ENCODE measurements around the gene RAMP1. TPM values are rescaled to one million over a fixed set of nuclear protein-coding genes. Genes with fewer than 3 reads are reported as not detected.

RAMP1 gene
- total and polyA plus RNA-seq, 4 donors: 36.6 to 131 (median 120) TPM

DNA sequence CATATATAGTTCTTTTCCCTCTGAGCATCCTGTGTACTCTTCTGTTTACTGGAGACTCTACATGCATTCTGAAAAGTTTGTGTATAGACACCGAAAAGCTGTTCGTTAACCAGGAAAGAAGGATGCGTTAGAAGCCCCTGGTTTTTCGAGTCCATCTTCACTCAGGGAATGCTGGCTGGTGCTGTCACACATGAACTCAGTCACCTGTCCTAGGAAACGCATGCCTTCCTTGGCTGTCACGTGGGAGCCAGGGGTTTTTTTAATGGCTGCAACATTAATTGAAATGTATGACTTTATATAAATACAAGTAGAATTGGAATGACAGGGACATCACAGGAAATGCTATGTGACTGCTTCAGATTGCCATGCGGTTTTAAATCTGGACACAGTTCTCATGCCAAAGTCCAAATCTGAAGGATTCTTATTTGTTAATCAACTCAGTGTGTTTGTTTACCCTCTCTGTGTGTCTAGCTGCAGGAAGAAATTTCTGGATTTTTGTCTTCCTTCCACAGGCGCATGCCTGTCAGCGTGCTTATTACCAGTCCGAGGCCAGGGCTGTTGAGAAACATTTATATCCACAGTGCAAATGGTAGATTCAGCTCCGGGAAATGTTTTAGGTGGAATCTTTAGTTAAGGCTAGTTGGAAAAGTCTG is 2.6 kb downstream of the RAMP1 start:
- DNase-seq (ENCODE audit: low read depth in 4 of 6, low spot score in 6 of 6): no peak
- no peak overlapping the region for H3K27ac ChIP-seq (ENCODE audit: low read depth, low read length)
- H3K4me3 ChIP-seq (ENCODE audit: low read depth, low read length): no peak overlapping the region
- WGBS (ENCODE audit: insufficient coverage): 70% methylated on average over 7 of the region's 11 CpGs
- peaks cover 16% of the 10 kb centered on the region for H3K36me3 ChIP-seq (ENCODE audit: control insufficient read depth, insufficient read depth, low read length)
- no peaks in the 10 kb centered on the region for H3K9me3 ChIP-seq (ENCODE audit: control insufficient read depth, insufficient read depth, low read length)
- H3K4me1 ChIP-seq (ENCODE audit: control insufficient read depth, insufficient read depth, low read length): peaks cover 68% of the 10 kb centered on the region
- peaks cover 9% of the 10 kb centered on the region for H3K27me3 ChIP-seq (ENCODE audit: control insufficient read depth, insufficient read depth, low read length)

DNA sequence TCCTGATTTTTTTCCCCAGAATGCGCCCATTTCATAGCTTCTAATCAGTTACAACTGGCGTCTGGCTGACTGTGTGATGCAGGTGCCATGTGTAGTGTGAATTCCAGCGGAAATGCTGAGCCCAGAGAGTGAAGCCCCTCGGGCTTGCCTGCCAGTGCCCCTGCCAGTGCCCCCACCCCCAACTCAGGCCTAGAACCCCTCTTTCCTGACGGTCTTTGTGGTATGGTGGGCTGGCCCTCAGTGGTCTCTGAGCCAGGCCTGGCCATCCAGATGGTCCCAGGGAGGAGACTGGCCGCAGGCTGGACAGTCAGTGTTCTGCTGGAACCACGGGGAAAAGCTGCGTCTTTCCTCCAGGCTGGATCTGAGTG is 3.1 kb downstream of the RAMP1 start:
- peaks cover 9% of the 10 kb centered on the region for H3K27me3 ChIP-seq (ENCODE audit: control insufficient read depth, insufficient read depth, low read length)
- 91% methylated on average over 4 of the region's 8 CpGs for WGBS (ENCODE audit: insufficient coverage)
- H3K9me3 ChIP-seq (ENCODE audit: control insufficient read depth, insufficient read depth, low read length): no peaks in the 10 kb centered on the region
- peaks cover 21% of the 10 kb centered on the region for H3K36me3 ChIP-seq (ENCODE audit: control insufficient read depth, insufficient read depth, low read length)
- DNase-seq (ENCODE audit: low read depth in 4 of 6, low spot score in 6 of 6): no peak
- H3K4me3 ChIP-seq (ENCODE audit: low read depth, low read length): no peak overlapping the region
- H3K27ac ChIP-seq (ENCODE audit: low read depth, low read length): no peak overlapping the region
- peaks cover 68% of the 10 kb centered on the region for H3K4me1 ChIP-seq (ENCODE audit: control insufficient read depth, insufficient read depth, low read length)

GRCh38 chr2:237863102-237863511 is 3.7 kb downstream of the RAMP1 start:
- DNase-seq (ENCODE audit: low read depth in 4 of 6, low spot score in 6 of 6): no peak
- 60% methylated on average over 2 of the region's 4 CpGs for WGBS (ENCODE audit: insufficient coverage)
- peaks cover 9% of the 10 kb centered on the region for H3K27me3 ChIP-seq (ENCODE audit: control insufficient read depth, insufficient read depth, low read length)
- peaks cover 21% of the 10 kb centered on the region for H3K36me3 ChIP-seq (ENCODE audit: control insufficient read depth, insufficient read depth, low read length)
- peaks cover 62% of the 10 kb centered on the region for H3K4me1 ChIP-seq (ENCODE audit: control insufficient read depth, insufficient read depth, low read length)
- no peak overlapping the region for H3K27ac ChIP-seq (ENCODE audit: low read depth, low read length)
- H3K9me3 ChIP-seq (ENCODE audit: control insufficient read depth, insufficient read depth, low read length): peaks cover 2% of the 10 kb centered on the region
- H3K4me3 ChIP-seq (ENCODE audit: low read depth, low read length): no peak overlapping the region

GRCh38 chr2:237863689-237864443 is 4.4 kb downstream of the RAMP1 start:
- H3K27ac ChIP-seq (ENCODE audit: low read depth, low read length): no peak overlapping the region
- peaks cover 2% of the 10 kb centered on the region for H3K9me3 ChIP-seq (ENCODE audit: control insufficient read depth, insufficient read depth, low read length)
- 61% methylated on average over 17 of the region's 22 CpGs for WGBS (ENCODE audit: insufficient coverage)
- no peak for DNase-seq (ENCODE audit: low read depth in 4 of 6, low spot score in 6 of 6)
- peaks cover 55% of the 10 kb centered on the region for H3K4me1 ChIP-seq (ENCODE audit: control insufficient read depth, insufficient read depth, low read length)
- no peak overlapping the region for H3K4me3 ChIP-seq (ENCODE audit: low read depth, low read length)
- H3K36me3 ChIP-seq (ENCODE audit: control insufficient read depth, insufficient read depth, low read length): peaks cover 21% of the 10 kb centered on the region
- H3K27me3 ChIP-seq (ENCODE audit: control insufficient read depth, insufficient read depth, low read length): peaks cover 7% of the 10 kb centered on the region

GRCh38 chr2:237864444-237864931 is 5.1 kb downstream of the RAMP1 start:
- WGBS (ENCODE audit: insufficient coverage): 81% methylated on average over 8 of the region's 10 CpGs
- H3K27me3 ChIP-seq (ENCODE audit: control insufficient read depth, insufficient read depth, low read length): peaks cover 3% of the 10 kb centered on the region
- H3K9me3 ChIP-seq (ENCODE audit: control insufficient read depth, insufficient read depth, low read length): peaks cover 2% of the 10 kb centered on the region
- H3K27ac ChIP-seq (ENCODE audit: low read depth, low read length): no peak overlapping the region
- H3K4me1 ChIP-seq (ENCODE audit: control insufficient read depth, insufficient read depth, low read length): peaks cover 50% of the 10 kb centered on the region
- H3K4me3 ChIP-seq (ENCODE audit: low read depth, low read length): no peak overlapping the region
- H3K36me3 ChIP-seq (ENCODE audit: control insufficient read depth, insufficient read depth, low read length): peaks cover 21% of the 10 kb centered on the region
- DNase-seq (ENCODE audit: low read depth in 4 of 6, low spot score in 6 of 6): no peak

GRCh38 chr2:237864940-237865622 is 5.7 kb downstream of the RAMP1 start:
- no peak for DNase-seq (ENCODE audit: low read depth in 4 of 6, low spot score in 6 of 6)
- H3K27ac ChIP-seq (ENCODE audit: low read depth, low read length): no peak overlapping the region
- peaks cover 47% of the 10 kb centered on the region for H3K4me1 ChIP-seq (ENCODE audit: control insufficient read depth, insufficient read depth, low read length)
- H3K27me3 ChIP-seq (ENCODE audit: control insufficient read depth, insufficient read depth, low read length): no peaks in the 10 kb centered on the region
- peaks cover 24% of the 10 kb centered on the region for H3K36me3 ChIP-seq (ENCODE audit: control insufficient read depth, insufficient read depth, low read length)
- no peak overlapping the region for H3K4me3 ChIP-seq (ENCODE audit: low read depth, low read length)
- H3K9me3 ChIP-seq (ENCODE audit: control insufficient read depth, insufficient read depth, low read length): peaks cover 2% of the 10 kb centered on the region
- 77% methylated on average over 8 of the region's 9 CpGs for WGBS (ENCODE audit: insufficient coverage)

GRCh38 chr2:237865623-237866041 is 6.2 kb downstream of the RAMP1 start:
- Histone ChIP-seq H3K4me1 (ENCODE audit: control insufficient read depth, insufficient read depth, low read length) (peaks cover 48% of the 10 kb centered on the region), H3K27ac (ENCODE audit: low read depth, low read length) (no peak overlapping the region), H3K4me3 (ENCODE audit: low read depth, low read length) (no peak overlapping the region), H3K9me3 (ENCODE audit: control insufficient read depth, insufficient read depth, low read length) (peaks cover 2% of the 10 kb centered on the region), H3K27me3 (ENCODE audit: control insufficient read depth, insufficient read depth, low read length) (no peaks in the 10 kb centered on the region), H3K36me3 (ENCODE audit: control insufficient read depth, insufficient read depth, low read length) (peaks cover 24% of the 10 kb centered on the region)
- no peak for DNase-seq (ENCODE audit: low read depth in 4 of 6, low spot score in 6 of 6)
- 73% methylated on average over 4 of the region's 7 CpGs for WGBS (ENCODE audit: insufficient coverage)

DNA sequence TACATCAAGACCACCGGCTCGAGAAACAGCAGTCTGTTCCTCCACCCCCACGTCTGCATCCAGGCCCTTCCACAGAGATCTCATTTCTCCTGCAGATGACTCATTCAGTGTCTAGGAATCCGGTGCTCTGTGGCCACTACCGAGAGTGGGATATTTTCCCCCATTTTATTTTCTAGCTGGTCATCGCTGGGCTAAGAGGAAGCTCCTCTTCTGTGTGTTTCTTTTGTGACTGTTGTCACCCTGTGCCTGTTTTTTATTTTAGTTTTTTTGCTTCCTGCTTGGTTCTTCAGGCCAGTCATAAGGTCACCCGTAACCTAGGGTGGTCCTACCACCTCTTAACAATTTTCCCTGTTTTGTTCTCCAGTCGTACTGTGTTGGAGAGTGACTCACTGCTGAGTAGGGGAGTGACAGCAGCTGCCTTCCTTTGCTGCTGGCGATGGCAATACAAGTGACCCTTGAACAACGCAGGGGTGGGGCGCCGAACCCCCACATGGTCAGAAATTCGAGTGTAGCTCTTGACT is 6.7 kb downstream of the RAMP1 start:
- 61% methylated on average over 4 of the region's 13 CpGs for WGBS (ENCODE audit: insufficient coverage)
- Histone ChIP-seq H3K27ac (ENCODE audit: low read depth, low read length) (no peak overlapping the region), H3K36me3 (ENCODE audit: control insufficient read depth, insufficient read depth, low read length) (peaks cover 24% of the 10 kb centered on the region), H3K27me3 (ENCODE audit: control insufficient read depth, insufficient read depth, low read length) (no peaks in the 10 kb centered on the region), H3K4me3 (ENCODE audit: low read depth, low read length) (no peak overlapping the region), H3K4me1 (ENCODE audit: control insufficient read depth, insufficient read depth, low read length) (peaks cover 53% of the 10 kb centered on the region), H3K9me3 (ENCODE audit: control insufficient read depth, insufficient read depth, low read length) (peaks cover 2% of the 10 kb centered on the region)
- DNase-seq (ENCODE audit: low read depth in 4 of 6, low spot score in 6 of 6): no peak

DNA sequence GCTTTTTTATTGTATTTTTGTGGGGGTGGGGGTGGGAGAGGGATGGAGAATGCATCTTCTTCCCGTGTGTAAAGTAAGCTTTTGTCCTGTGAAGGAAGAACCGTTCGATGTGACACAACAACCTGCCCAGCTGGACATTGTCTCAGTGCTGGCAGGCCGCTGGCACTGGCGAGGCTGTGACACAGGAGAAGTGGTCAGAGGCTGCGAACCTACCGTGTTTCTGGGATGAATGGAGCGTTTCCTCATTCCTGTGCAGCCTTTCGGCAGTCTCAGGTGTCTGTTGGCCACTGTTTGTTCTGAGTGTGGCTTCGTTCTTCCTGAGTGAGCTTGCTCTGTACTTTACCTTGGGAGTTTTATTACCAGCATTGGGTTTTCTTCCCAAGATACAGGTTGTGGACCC is 8.0 kb downstream of the RAMP1 start:
- Histone ChIP-seq H3K4me3 (ENCODE audit: low read depth, low read length) (no peak overlapping the region), H3K27me3 (ENCODE audit: control insufficient read depth, insufficient read depth, low read length) (no peaks in the 10 kb centered on the region), H3K27ac (ENCODE audit: low read depth, low read length) (no peak overlapping the region), H3K4me1 (ENCODE audit: control insufficient read depth, insufficient read depth, low read length) (peaks cover 48% of the 10 kb centered on the region), H3K9me3 (ENCODE audit: control insufficient read depth, insufficient read depth, low read length) (peaks cover 2% of the 10 kb centered on the region), H3K36me3 (ENCODE audit: control insufficient read depth, insufficient read depth, low read length) (peaks cover 32% of the 10 kb centered on the region)
- 83% methylated on average over 10 of the region's 10 CpGs for WGBS (ENCODE audit: insufficient coverage)
- no peak for DNase-seq (ENCODE audit: low read depth in 4 of 6, low spot score in 6 of 6)

Measured in spinal cord (tissue), 10 donors.